ENCODE results near the gene SUPT3H.
"Not testable (repeated sequence)": the region's sequence is repeated elsewhere in the genome, so short reads cannot be mapped to it uniquely, and the experiment has no call there.

The SUPT3H gene

GRCh38 chr6:44868335-44868668 lies 509.4 kb downstream of the SUPT3H start:
- DNase-seq, result no peak

GRCh38 chr6:44867571-44868334 lies 510.0 kb downstream of the SUPT3H start:
- DNase-seq, result no peak

- not testable (repeated sequence) for DNase-seq
These were observed 512.5 kb downstream of the SUPT3H start for GRCh38 chr6:44865184-44865583.

GRCh38 chr6:44859901-44860410 lies 517.8 kb downstream of the SUPT3H start:
- DNase-seq, result no peak

- no peak for DNase-seq
These were observed 518.7 kb downstream of the SUPT3H start for GRCh38 chr6:44858998-44859397.

- no peak for DNase-seq
These were observed 521.3 kb downstream of the SUPT3H start for GRCh38 chr6:44856479-44856878.

- peak; percentile 35 for DNase-seq
These were observed 521.9 kb downstream of the SUPT3H start for GRCh38 chr6:44855562-44856411.

- no peak for DNase-seq
These were observed 522.9 kb downstream of the SUPT3H start for GRCh38 chr6:44854712-44855443.

- DNase-seq, result no peak
These were observed 526.6 kb downstream of the SUPT3H start for GRCh38 chr6:44851176-44851575.

- no peak for DNase-seq
These were observed 527.4 kb downstream of the SUPT3H start for GRCh38 chr6:44850312-44850711.

- no peak for DNase-seq
These were observed 527.9 kb downstream of the SUPT3H start for GRCh38 chr6:44849806-44850205.

GRCh38 chr6:44843734-44844133 lies 534.0 kb downstream of the SUPT3H start:
- no peak for DNase-seq

- no peak for DNase-seq
These were observed 535.1 kb downstream of the SUPT3H start for GRCh38 chr6:44842616-44843015.

GRCh38 chr6:44841829-44842228 lies 535.9 kb downstream of the SUPT3H start:
- no peak for DNase-seq

GRCh38 chr6:44837741-44838140 lies 540.0 kb downstream of the SUPT3H start:
- DNase-seq, result no peak

- no peak for DNase-seq
These were observed 540.5 kb downstream of the SUPT3H start for GRCh38 chr6:44837255-44837654.

- no peak for DNase-seq
These were observed 544.5 kb downstream of the SUPT3H start for GRCh38 chr6:44833248-44833647.

GRCh38 chr6:44831002-44831610 lies 546.6 kb downstream of the SUPT3H start:
- DNase-seq, result peak; percentile 7

GRCh38 chr6:44829836-44830235 lies 547.9 kb downstream of the SUPT3H start:
- no peak for DNase-seq

GRCh38 chr6:44828780-44829179 lies 549.0 kb downstream of the SUPT3H start:
- DNase-seq, result no peak

- no peak for DNase-seq
These were observed 551.6 kb downstream of the SUPT3H start for GRCh38 chr6:44826025-44826676.

- DNase-seq, result no peak
These were observed 552.5 kb downstream of the SUPT3H start for GRCh38 chr6:44825273-44825672.
